NCI-H2196 (cell line): ENCODE measurements around the gene SPEF1.
A peak's percentile ranks its signal among the peaks of the same experiment; 100 is the strongest.
"Not testable (repeated sequence)": the region's sequence is repeated elsewhere in the genome, so short reads cannot be mapped to it uniquely, and the experiment has no call there.

Experiments used
- DNase-seq: peaks from one replicate; lab custom pipeline; 2025; ENCODE audit not compliant: unreplicated experiment; lab: John Stamatoyannopoulos, UW

Gene SPEF1

DNA sequence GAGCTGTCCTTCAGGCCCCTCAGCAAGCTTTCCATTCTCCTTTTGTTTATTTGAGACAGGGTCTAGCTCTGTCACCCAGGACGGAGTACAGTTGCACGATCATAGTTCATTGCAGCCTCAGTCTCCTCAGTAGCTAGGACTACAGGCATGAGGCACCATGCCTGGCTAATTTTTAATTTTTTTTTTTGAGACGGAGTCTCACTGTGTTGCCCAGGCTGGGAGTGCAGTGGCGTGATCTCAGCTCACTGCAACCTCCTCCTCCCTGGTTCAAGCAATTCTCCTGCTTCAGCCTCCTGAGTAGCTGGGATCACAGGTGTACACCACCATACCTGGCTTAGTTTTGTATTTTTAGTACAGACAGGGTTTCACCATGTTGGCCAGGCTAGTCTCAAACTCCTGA, 8.0 kb upstream of the SPEF1 start:
- not testable (repeated sequence) for DNase-seq

- no peak for DNase-seq
These were observed 7.5 kb upstream of the SPEF1 start for GRCh38 chr20:3788685-3789155.

DNA sequence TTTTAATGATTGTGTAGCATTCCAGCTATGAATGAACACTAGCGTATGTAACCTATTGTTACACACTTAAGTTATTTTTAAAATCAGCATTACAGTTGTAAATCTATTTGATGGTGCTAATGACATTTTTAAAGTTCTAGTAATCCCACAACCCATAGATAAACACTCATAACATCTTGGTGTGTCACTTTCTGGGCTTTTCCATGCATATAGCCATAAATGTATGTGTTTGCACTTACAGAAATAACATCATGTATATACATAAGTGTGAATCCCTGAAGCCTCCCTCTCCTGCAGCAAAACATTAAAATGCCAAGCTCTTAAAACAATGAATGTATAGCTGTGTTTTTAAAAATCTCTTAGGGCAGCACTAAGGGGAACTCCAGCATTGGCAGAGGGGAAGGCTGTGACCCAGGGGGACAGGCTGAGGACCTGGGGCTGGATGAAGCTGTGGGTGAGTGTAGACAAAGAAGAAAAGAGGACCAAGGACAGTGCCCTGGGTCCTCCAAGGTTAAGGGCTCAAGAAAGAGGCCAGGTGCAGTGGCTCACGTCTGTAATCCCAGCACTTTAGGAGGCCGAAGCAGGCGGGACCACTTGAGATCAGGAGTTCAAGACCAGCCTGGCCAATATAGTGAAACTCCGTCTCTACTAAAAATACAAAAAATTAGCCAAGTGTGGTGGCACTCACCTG, 6.2 kb upstream of the SPEF1 start:
- DNase-seq = no peak

DNA sequence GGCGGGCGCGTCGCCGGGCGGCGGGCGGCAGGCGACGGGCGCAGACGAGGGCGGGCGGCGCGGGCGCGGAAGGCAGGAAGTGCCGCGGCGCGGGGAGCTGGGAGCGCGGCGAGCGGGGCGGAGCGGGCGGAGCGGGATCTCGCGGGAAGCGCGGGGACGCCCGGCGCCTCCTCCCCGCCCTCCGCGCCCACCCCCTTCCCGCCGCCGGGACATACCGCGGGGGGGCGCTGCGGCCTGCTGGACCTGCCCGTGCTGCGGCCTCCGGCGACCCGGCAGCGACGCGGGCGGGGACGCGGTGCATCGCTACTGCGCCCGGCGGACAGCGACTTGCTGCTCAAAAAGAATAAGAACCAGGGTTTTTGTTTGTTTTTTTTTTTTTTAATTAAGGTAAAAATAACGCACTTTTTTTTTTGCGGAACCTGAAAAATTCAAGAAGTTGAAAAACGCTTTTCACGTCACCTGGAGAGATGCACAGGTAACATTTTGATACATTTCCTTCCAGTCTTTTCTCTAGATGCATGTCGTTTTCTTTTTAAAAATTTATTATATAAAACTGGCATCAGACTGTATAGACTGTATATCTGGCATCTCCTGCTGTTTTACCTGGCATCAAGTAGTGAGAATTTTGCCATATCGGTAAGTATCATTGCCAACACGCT, 5.5 kb upstream of the SPEF1 start, which contains the start of gene CENPB:
Gene CENPB (minus strand): TSS at position 76 of the 659 bp plus-strand sequence. CDS start 257 bp downstream, outside the sequence.
- peak; percentile 93 for DNase-seq

DNA sequence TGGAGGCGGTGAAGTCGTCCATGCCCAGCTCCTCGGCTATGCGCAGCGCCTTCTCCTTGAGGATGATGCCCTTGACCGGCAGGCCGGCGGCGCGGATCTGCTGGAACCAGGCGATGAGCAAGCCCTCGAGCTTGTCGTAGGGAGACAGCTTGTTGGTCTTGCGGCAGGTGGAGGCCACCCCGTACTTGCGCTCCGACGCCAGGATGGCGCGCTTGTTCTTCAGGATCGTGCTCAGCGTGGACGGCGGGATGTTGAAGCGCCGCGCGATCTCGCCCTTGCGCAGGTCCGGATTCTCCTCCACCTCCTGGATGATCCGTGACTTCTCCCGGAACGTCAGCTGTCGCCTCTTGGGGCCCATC, 4.9 kb upstream of the SPEF1 start:
- DNase-seq = peak; percentile 28

- DNase-seq = no peak
These were observed 4.2 kb upstream of the SPEF1 start for GRCh38 chr20:3785240-3786125.

DNA sequence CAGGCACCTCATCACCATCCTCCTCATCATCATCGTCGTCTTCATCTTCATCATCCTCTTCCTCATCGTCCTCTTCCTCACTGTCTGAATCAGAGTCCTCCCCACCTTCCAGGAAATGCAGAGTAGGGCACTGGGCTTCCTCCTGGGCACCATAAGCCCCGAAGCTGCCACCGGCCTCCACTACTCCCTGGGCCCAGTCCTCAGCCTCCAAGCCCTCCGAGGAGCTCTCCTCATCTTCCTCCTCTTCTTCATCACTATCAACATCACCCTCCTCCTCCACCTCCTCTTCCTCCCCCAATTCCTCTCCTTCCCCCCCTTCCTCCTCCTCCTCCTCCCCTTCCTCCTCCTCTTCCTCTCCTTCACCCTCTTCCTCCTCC, 3.6 kb upstream of the SPEF1 start:
- no peak for DNase-seq

DNA sequence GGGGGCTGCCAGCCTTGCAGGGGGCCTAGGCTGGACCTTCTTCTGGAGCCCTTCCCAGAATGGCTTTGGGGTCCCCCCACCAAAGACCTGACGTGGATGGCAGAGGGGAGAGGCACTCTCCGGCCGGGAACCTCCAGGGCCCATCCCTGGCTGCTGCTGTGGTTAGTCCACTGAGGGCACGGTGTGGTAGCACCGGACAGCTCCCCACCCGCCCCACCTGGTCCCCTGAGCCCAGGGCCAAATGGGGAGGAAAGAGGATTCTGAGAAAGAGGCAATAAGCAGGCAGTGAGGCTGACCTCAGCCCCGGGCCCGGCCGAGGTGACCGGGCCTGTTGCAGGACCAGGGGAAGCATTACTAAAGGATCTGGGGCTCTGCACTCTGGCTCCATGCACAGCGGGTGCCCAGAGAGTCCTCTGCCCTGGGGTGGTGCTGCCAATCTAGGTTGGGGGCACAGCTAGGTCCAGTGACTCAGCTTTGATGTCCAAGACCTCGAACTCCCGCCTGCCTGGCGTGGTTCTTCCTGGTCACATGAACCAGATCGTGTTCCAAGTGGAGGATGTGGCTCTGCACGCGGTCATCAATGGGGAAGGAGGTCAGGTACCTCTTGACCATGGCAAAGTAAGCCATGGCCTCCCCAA, 3.1 kb upstream of the SPEF1 start:
- no peak for DNase-seq

DNA sequence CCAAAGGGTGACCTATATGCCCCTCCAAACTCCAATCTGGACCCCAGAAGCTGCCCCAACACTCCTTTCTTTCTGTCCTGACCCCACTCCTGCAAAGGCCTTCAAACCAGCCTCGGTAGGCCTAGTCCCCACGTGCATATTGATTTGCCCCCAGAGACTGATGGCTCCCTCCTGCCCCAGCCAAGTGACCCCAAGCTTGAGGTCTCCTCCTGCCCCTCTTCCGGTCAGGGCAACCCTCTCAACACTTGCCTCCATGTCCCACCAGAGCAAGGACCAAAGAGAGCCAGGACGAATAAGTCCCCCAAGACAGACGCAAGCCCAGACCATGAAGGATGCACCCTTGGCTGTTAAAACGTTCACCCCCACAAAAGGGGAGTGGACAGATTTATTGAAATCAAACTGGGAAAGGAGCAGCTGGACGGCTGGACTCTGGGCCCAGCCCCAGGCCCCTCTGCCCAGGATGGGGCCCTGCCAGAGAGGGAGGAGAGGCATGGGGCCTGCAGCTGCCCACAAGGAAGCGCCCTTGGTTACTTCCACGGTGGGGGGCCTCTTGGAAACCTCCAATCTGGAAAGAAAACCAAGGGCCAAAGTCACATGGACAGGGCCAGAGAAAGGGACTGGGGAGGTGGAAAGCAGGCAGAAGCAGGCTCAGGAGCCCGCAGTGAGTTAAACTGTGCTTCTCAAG, 2.4 kb upstream of the SPEF1 start:
- no peak for DNase-seq

GRCh38 chr20:3783068-3783489, 1.8 kb upstream of the SPEF1 start:
- DNase-seq = no peak

GRCh38 chr20:3782597-3782996, 1.3 kb upstream of the SPEF1 start:
- DNase-seq = no peak

DNA sequence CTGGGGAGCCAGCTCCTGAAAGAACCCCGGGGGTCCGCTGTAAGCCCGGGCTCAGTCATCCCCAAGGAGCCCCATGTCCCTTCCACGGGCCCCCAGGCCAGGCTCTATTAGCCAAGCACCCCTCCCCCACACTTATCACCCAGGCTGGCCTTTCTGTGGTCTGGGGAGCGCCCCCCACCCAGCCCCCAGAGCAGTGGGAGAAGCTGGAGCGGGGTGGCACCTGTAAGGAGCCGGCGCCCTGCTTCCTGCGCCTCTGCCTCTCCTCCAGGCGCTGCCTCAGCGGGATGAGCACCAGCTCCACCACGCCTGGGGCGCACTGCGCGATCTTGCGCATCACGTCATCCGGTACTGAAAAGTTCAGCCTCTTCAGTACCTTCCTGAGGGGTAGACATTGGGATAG, 2.3 kb downstream of the SPEF1 start:
- no peak for DNase-seq

GRCh38 chr20:3777716-3778629, 3.3 kb downstream of the SPEF1 start:
- DNase-seq = no peak

- no peak for DNase-seq
These were observed 3.9 kb downstream of the SPEF1 start for GRCh38 chr20:3777381-3777715.

DNA sequence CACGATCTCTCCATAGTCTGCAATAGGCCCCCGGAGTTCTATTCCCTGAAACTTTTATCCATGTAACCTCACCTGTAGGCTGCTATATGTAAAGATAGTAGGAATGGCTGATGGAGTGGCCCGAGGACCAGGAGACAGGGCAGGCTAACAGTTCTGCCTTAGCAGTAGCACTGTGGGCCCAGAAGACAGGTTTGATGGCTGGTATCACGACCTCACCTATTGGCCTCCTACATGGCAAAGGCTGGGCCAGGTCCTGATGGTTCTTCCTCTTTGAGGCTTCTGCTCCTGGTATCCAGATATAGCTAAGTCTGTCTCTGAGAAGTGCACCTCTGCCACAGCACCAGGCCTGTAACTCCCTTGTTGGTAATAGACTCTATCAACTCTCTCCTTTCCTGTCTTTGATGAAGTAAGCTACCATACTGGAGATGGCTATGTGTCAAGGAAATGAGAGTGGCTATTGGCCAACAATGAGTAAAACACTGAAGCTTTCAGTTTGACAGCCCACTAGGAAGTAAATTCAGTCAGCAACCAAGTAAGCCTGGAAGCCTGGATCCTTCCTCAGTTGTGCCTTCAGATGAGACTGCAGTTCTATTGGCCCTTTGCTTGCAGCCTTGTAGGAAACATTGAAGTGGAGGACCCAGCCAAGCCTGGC, 5.7 kb downstream of the SPEF1 start:
- no peak for DNase-seq

- no peak for DNase-seq
These were observed 9.6 kb downstream of the SPEF1 start for GRCh38 chr20:3771552-3772058.

GRCh38 chr20:3768342-3769130, 12.7 kb downstream of the SPEF1 start:
- peak; percentile 75 for DNase-seq
